Measurements from ENCODE around the gene WSCD1.

Gene WSCD1

GRCh38 chr17:6104956-6105648 is 34.9 kb downstream of the WSCD1 start:
- ATAC-seq = no peak
- Mint-ChIP-seq H3K4me1 (no peaks in the 10 kb centered on the region), H3K27ac (no peak overlapping the region), H3K36me3 (no peaks in the 10 kb centered on the region), H3K9me3 (peaks cover 4% of the 10 kb centered on the region), H3K27me3 (peaks cover 25% of the 10 kb centered on the region), H3K4me3 (no peak overlapping the region)

GRCh38 chr17:6105649-6106007 is 35.4 kb downstream of the WSCD1 start:
- Mint-ChIP-seq H3K27ac (no peak overlapping the region), H3K36me3 (no peaks in the 10 kb centered on the region), H3K27me3 (peaks cover 25% of the 10 kb centered on the region), H3K9me3 (peaks cover 4% of the 10 kb centered on the region), H3K4me3 (no peak overlapping the region), H3K4me1 (no peaks in the 10 kb centered on the region)
- ATAC-seq = no peak

GRCh38 chr17:6106212-6106611 is 36.0 kb downstream of the WSCD1 start:
- H3K9me3 Mint-ChIP-seq = peaks cover 4% of the 10 kb centered on the region
- H3K4me1 Mint-ChIP-seq = no peaks in the 10 kb centered on the region
- peaks cover 25% of the 10 kb centered on the region for H3K27me3 Mint-ChIP-seq
- no peak overlapping the region for H3K27ac Mint-ChIP-seq
- no peak overlapping the region for H3K4me3 Mint-ChIP-seq
- ATAC-seq = no peak
- H3K36me3 Mint-ChIP-seq = no peaks in the 10 kb centered on the region

GRCh38 chr17:6107791-6108190 is 37.6 kb downstream of the WSCD1 start:
- Mint-ChIP-seq H3K9me3 (peaks cover 4% of the 10 kb centered on the region), H3K27ac (no peak overlapping the region), H3K36me3 (no peaks in the 10 kb centered on the region), H3K4me3 (no peak overlapping the region), H3K4me1 (no peaks in the 10 kb centered on the region), H3K27me3 (peaks cover 25% of the 10 kb centered on the region)
- no peak for ATAC-seq

GRCh38 chr17:6108382-6108781 is 38.2 kb downstream of the WSCD1 start:
- Mint-ChIP-seq H3K36me3 (no peaks in the 10 kb centered on the region), H3K27ac (no peak overlapping the region), H3K9me3 (peaks cover 4% of the 10 kb centered on the region), H3K4me3 (no peak overlapping the region), H3K4me1 (no peaks in the 10 kb centered on the region), H3K27me3 (peaks cover 25% of the 10 kb centered on the region)
- ATAC-seq = no peak

- Mint-ChIP-seq H3K27ac (no peak overlapping the region), H3K9me3 (peaks cover 4% of the 10 kb centered on the region), H3K27me3 (peaks cover 25% of the 10 kb centered on the region), H3K36me3 (no peaks in the 10 kb centered on the region), H3K4me3 (no peak overlapping the region), H3K4me1 (no peaks in the 10 kb centered on the region)
- no peak for ATAC-seq
These were observed 38.8 kb downstream of the WSCD1 start for GRCh38 chr17:6108987-6109386.

GRCh38 chr17:6109536-6109935 is 39.4 kb downstream of the WSCD1 start:
- H3K9me3 Mint-ChIP-seq = peaks cover 4% of the 10 kb centered on the region
- peaks cover 25% of the 10 kb centered on the region for H3K27me3 Mint-ChIP-seq
- H3K36me3 Mint-ChIP-seq = no peaks in the 10 kb centered on the region
- H3K4me3 Mint-ChIP-seq = no peak overlapping the region
- H3K27ac Mint-ChIP-seq = no peak overlapping the region
- no peaks in the 10 kb centered on the region for H3K4me1 Mint-ChIP-seq
- no peak for ATAC-seq

GRCh38 chr17:6110088-6110487 is 39.9 kb downstream of the WSCD1 start:
- peaks cover 4% of the 10 kb centered on the region for H3K9me3 Mint-ChIP-seq
- H3K4me1 Mint-ChIP-seq = no peaks in the 10 kb centered on the region
- H3K27me3 Mint-ChIP-seq = peaks cover 22% of the 10 kb centered on the region
- no peak overlapping the region for H3K27ac Mint-ChIP-seq
- no peaks in the 10 kb centered on the region for H3K36me3 Mint-ChIP-seq
- no peak overlapping the region for H3K4me3 Mint-ChIP-seq
- peak; percentile 39 for ATAC-seq

- peaks cover 17% of the 10 kb centered on the region for H3K27me3 Mint-ChIP-seq
These were observed 40.4 kb downstream of the WSCD1 start for GRCh38 chr17:6110592-6110991.

GRCh38 chr17:6120351-6120750 is 50.2 kb downstream of the WSCD1 start:
- Mint-ChIP-seq H3K4me1 (no peaks in the 10 kb centered on the region), H3K9me3 (peaks cover 6% of the 10 kb centered on the region), H3K27ac (no peak overlapping the region), H3K27me3 (no peaks in the 10 kb centered on the region), H3K36me3 (no peaks in the 10 kb centered on the region), H3K4me3 (no peak overlapping the region)
- no peak for ATAC-seq

More at GRCh38 chr17:6110592-6110991, 40.4 kb downstream of the WSCD1 start:
- H3K36me3 Mint-ChIP-seq = no peaks in the 10 kb centered on the region
- peak; percentile 58 for ATAC-seq
- no peaks in the 10 kb centered on the region for H3K4me1 Mint-ChIP-seq
- H3K27ac Mint-ChIP-seq = no peak overlapping the region
- H3K4me3 Mint-ChIP-seq = no peak overlapping the region
- H3K9me3 Mint-ChIP-seq = peaks cover 4% of the 10 kb centered on the region

GRCh38 chr17:6124856-6125255 is 54.7 kb downstream of the WSCD1 start:
- no peaks in the 10 kb centered on the region for H3K27me3 Mint-ChIP-seq
- H3K4me3 Mint-ChIP-seq = no peak overlapping the region
- ATAC-seq = no peak
- no peaks in the 10 kb centered on the region for H3K4me1 Mint-ChIP-seq
- no peak overlapping the region for H3K27ac Mint-ChIP-seq
- no peaks in the 10 kb centered on the region for H3K36me3 Mint-ChIP-seq
- H3K9me3 Mint-ChIP-seq = peaks cover 3% of the 10 kb centered on the region

- H3K27ac Mint-ChIP-seq = no peak overlapping the region
These were observed 56.6 kb downstream of the WSCD1 start for GRCh38 chr17:6126768-6127167.

GRCh38 chr17:6134721-6135120 is 64.5 kb downstream of the WSCD1 start:
- Mint-ChIP-seq H3K27ac (no peak overlapping the region), H3K4me3 (no peak overlapping the region), H3K9me3 (no peaks in the 10 kb centered on the region), H3K36me3 (no peaks in the 10 kb centered on the region), H3K27me3 (peaks cover 28% of the 10 kb centered on the region), H3K4me1 (no peaks in the 10 kb centered on the region)
- ATAC-seq = no peak

More at GRCh38 chr17:6126768-6127167, 56.6 kb downstream of the WSCD1 start:
- Mint-ChIP-seq H3K4me3 (no peak overlapping the region), H3K9me3 (peaks cover 3% of the 10 kb centered on the region), H3K27me3 (no peaks in the 10 kb centered on the region), H3K36me3 (no peaks in the 10 kb centered on the region), H3K4me1 (no peaks in the 10 kb centered on the region)
- ATAC-seq = no peak

GRCh38 chr17:6135236-6135635 is 65.1 kb downstream of the WSCD1 start:
- Mint-ChIP-seq H3K4me3 (no peak overlapping the region), H3K36me3 (no peaks in the 10 kb centered on the region), H3K9me3 (no peaks in the 10 kb centered on the region), H3K27ac (no peak overlapping the region), H3K27me3 (peaks cover 33% of the 10 kb centered on the region), H3K4me1 (no peaks in the 10 kb centered on the region)
- no peak for ATAC-seq

GRCh38 chr17:6135996-6136395 is 65.8 kb downstream of the WSCD1 start:
- H3K27me3 Mint-ChIP-seq = peaks cover 34% of the 10 kb centered on the region
- ATAC-seq = no peak
- H3K27ac Mint-ChIP-seq = no peak overlapping the region
- H3K4me3 Mint-ChIP-seq = no peak overlapping the region
- no peaks in the 10 kb centered on the region for H3K36me3 Mint-ChIP-seq
- no peaks in the 10 kb centered on the region for H3K9me3 Mint-ChIP-seq
- no peaks in the 10 kb centered on the region for H3K4me1 Mint-ChIP-seq

- no peaks in the 10 kb centered on the region for H3K9me3 Mint-ChIP-seq
- no peak overlapping the region for H3K4me3 Mint-ChIP-seq
- peaks cover 34% of the 10 kb centered on the region for H3K27me3 Mint-ChIP-seq
- no peak overlapping the region for H3K27ac Mint-ChIP-seq
- ATAC-seq = no peak
- no peaks in the 10 kb centered on the region for H3K36me3 Mint-ChIP-seq
- H3K4me1 Mint-ChIP-seq = no peaks in the 10 kb centered on the region
These were observed 67.7 kb downstream of the WSCD1 start for GRCh38 chr17:6137716-6138502.
